ENCODE measurements around the gene C10orf62.
"Not testable (repeated sequence)": the region's sequence is repeated elsewhere in the genome, so short reads cannot be mapped to it uniquely, and the experiment has no call there.

The C10orf62 gene

DNA sequence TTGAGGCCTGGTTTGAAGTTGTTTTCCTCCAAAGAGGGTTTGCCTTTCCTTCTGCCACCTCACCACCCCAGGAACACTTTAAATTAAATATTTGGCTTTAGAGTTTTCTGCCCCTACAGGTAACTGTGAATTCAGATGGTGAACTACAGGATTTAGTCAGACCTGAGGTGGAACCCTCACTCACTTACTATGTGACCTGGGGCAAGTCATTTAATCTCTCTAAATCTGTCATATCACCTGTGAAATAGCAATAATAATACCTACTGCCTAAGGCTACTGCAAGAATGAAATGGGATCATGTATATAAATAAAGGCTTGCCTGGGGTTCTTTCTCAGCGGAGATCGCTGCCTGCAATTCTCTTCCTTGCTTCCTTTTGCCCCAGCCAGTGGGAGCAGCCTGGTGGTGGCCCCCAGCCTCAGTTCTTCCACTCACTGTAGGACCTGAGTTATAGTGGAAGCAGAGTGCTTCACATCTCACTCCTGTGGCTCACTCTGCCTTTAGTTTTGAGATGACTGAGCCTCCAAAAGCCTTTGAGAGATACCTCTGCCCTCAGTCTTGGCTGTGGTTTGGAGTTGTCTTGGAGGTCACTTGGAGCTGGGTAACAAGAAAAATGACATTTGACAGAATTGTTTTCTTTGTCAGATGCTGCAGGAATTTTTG, 23.1 kb upstream of the C10orf62 start:
- peak; percentile 74 for DNase-seq

DNA sequence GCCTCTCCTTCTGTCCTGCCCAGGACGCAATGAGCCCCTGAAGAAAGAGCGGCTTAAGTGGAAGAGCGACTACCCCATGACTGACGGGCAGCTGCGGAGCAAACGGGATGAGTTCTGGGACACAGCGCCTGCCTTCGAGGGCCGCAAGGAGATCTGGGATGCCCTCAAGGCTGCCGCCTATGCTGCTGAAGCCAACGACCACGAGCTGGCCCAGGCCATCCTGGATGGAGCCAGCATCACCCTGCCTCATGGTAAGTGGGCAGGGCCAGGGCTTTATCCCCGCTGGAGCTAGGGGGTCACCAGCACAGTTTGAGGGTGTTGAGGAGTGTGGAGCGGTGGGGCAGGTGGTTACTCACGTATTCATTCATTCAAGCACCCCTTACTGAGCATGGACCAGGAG, 21.6 kb upstream of the C10orf62 start:
- DNase-seq = no peak

DNA sequence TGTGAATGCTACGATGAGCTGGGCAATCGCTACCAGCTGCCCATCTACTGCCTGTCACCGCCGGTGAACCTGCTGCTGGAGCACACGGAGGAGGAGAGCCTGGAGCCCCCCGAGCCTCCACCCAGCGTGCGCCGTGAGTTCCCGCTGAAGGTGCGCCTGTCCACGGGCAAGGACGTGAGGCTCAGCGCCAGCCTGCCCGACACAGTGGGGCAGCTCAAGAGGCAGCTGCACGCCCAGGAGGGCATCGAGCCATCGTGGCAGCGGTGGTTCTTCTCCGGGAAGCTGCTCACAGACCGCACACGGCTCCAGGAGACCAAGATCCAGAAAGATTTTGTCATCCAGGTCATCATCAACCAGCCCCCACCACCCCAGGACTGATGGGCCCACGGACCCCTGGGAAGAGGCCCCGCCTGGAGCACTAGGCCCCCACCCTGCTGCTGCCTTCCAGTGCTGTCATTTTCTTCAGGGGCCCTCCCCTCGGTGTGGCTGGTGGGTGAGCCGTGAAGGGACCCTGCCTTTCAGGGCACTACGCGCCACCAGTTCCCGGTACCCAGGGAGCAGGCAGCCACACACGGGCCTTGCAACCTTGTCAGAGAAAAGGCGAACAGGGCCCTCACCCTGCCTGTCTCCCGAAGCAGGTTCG, 19.3 kb upstream of the C10orf62 start:
- DNase-seq = no peak

DNA sequence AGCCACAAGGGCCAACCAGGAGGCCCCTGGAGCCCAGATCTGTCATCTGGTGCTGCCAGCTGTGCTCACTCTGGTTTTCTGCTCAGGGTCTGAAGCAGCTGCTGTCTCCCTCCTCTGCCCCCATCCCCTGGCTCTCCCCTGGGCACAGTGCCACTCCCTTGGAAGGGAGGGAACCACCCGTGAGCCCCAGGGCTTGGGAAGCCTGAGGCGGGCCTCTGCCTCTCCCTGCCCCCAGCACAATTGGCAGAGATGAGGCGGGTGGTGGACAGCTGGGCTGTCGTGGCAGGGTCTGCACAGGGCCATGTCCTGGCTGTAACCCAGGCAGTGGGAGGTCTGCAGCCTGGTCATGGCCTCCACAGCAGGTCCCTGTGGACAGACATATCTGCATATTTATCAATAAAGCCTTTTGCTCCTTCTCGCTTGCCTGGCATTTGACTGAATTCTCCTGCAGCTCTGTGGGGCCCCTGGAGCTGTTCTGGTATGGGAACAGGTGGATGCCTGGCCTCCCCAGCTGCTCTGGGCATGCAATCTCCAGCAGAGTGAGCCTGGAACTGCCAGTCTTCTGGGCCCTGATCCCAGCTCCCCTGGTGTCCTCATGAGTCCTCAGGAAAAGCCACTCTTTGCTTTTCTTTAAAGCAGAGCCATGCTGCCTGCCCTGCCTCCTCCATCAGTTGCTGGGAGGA, 18.6 kb upstream of the C10orf62 start:
- DNase-seq = no peak

GRCh38 chr10:97571622-97572021, 17.9 kb upstream of the C10orf62 start:
- DNase-seq = no peak

- DNase-seq = peak; percentile 77
Measured at GRCh38 chr10:97572214-97572989, 17.1 kb upstream of the C10orf62 start, which contains the start of gene ANKRD2. TSS of gene ANKRD2 (plus strand) at chr10:97572779. CDS start at chr10:97572789, 10 bp downstream.

DNA sequence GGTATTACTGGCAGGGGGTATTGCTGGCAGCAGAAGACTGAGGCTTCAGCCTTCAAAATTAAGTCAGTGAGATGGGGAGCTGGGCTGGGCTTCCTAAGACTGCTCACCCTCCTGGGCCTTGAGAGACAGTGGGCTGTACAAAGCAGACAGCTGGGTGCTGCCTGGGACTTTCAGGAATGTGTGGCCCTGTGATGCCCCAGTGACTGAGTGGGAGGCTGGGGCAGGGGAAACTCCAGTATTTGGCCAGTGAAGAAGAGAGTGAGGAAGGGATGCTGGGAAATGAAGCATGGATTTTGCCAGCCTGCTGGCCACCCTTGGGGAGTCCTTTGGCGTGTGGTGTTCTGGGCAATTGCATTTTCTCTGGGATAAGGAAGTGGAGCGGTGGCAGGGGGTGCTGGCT, 16.5 kb upstream of the C10orf62 start:
- no peak for DNase-seq

DNA sequence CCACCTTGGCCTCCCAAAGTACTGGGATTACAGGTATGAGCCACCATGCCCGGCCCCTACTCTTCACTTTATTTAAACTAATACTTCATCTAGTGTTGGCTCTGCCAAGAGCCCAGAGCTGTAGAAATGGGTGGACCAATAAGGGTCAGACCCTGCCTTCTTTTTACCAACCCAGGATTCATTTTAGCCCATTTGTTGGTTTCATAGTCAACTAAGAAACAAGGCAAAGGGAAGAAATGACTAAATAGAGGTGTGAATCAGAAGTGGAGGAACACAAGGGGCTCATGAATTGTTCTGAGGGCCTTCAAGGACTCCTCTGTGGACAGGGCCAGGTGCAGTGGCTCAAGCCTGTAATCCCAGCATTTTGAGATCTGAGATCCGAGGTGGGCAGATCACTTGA, 15.8 kb upstream of the C10orf62 start:
- peak; percentile 54 for DNase-seq

GRCh38 chr10:97574374-97575126, 15.0 kb upstream of the C10orf62 start:
- DNase-seq = no peak

DNA sequence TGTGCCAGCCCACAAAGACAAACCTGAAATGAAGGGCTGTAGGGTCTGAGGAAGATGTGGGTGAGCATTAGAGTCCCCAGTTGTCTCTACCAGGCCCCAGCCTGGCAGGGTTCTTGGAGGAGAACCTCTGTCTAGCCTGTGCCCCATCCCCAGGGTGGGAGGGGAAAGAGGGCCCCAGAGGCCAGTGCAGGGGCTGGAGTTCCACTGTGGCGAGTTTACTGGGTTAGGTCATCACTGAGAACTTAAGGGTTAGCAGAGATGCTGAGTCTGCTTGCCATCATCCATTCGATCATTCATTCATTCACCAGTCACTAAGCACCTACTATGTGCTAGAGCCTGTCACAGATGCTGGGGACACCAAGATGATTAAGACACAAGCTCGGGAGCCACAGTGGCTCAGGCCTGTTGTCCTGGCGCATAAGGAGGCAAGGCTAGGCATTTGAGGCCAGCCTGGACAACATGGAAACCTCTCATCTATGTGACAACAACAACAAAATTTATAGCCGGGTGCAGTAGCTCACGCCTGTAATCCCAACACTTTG, 14.3 kb upstream of the C10orf62 start:
- DNase-seq = no peak

- DNase-seq = not testable (repeated sequence)
Measured at GRCh38 chr10:97576487-97576886, 13.0 kb upstream of the C10orf62 start.

DNA sequence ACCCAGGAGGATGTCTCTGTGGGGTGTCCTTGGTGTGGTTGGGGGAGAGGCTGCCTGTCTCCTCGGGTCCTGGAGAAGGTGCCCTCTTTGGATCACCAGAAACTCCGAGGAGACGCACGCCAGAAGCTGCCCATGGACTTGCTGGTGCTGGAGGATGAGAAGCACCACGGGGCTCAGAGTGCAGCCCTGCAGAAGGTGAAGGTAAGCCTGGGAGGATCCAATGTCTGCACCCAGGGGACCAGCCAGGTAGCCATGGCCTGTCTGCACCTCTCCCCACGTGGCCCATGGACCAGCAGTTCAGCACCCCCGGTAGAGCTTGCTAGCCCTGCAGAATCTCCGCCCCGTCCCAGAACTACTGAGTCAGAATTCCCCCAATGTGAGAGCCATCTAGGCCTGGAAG, 11.8 kb upstream of the C10orf62 start:
- DNase-seq = no peak

GRCh38 chr10:97578171-97578844, 11.2 kb upstream of the C10orf62 start:
- DNase-seq = no peak

DNA sequence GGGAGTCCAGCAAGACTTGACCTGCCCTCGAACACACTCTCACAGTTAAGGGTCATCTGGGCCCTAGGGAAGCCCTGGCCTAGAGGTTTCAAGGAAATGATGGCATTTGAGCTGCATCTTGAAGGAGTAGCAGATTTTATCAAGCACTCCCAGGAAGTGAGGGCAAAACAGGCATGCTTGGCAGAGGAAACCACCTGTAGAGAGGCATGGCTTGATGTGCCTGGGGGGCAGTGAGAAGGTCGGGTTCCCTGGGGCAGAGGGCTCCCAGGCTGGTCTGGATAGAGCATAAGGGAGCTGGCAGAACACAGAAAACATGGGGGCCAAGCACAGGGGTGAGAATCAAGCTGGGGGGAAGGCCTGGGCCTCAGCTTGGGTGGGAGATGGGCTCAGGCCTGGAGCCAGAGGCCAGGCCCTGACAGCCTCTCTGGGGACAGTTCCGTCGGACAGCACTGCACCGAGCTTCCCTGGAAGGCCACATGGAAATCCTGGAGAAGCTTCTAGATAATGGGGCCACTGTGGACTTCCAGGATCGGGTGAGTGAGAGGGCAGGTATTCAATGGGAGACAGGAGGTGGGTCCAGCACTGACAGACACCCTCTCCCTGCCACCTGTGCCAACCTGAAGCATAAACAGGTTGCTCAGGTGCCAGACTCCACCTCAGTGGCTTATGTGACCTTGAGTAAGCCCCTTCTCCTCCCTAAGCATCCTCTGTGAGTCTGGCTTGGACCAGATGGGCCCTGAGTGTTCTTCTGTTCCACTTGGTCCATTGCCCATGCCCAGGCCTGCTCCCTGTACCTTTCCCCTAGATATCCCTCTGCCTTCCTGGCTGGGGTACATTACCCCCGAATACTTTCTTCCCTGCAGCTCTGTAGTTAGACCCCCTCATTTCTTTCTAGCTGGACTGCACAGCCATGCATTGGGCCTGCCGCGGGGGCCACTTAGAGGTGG, 8.8 kb upstream of the C10orf62 start:
- no peak for DNase-seq

DNA sequence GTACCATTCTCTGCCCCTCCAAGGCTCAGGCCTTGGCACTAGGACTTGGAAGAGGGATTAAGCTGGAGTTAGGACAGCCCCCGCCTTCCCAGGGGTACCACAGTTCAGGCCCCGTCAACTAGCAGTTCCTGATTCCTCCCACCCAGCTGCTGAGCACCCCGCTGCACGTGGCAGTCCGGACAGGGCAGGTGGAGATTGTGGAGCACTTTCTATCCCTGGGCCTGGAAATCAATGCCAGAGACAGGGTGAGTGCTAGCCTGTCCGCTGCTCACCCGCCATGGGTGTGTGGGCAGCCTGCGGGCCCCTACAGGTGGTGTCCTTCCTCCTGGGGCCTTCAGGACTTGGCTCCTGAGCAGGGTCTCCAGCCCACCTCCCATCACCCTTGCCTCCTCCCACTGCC, 7.4 kb upstream of the C10orf62 start:
- DNase-seq = no peak

GRCh38 chr10:97583476-97583875, 6.0 kb upstream of the C10orf62 start:
- DNase-seq = no peak

GRCh38 chr10:97584060-97584797, 5.3 kb upstream of the C10orf62 start, which contains the start of gene HOGA1:
TSS of gene HOGA1 (plus strand) at chr10:97584389. CDS start at chr10:97584704, 315 bp downstream.
- no peak for DNase-seq

- no peak for DNase-seq
Measured at GRCh38 chr10:97584798-97585438, 4.6 kb upstream of the C10orf62 start.

- DNase-seq = no peak
Measured at GRCh38 chr10:97585439-97585811, 4.1 kb upstream of the C10orf62 start.
